SK-N-SH treated with all-trans-retinoic acid at 6 μM for 48 hours (cell line): ENCODE data around the gene TWF2.

Experiments
- ATAC-seq: fragments of 200-7000 bp; cut with Tn5 transposase; 3 replicates; pipeline ENCODE4 v1.9.1; 2020; ENCODE audit warnings: mild to moderate bottlenecking, moderate library complexity
- ARNTL ChIP-seq: fragments of 450-650 bp; formaldehyde crosslinking; IDR thresholded peaks from 2 replicates; pipeline ENCODE4 v1.5.0; 2020; ENCODE audit warnings: low read depth, mild to moderate bottlenecking, moderate library complexity, borderline replicate concordance
- BACH2 ChIP-seq: fragments of 250-450 bp; sonication (Bioruptor Pico); IDR thresholded peaks from 2 replicates; pipeline ENCODE4 v1.9.0; 2021; ENCODE audit warnings: mild to moderate bottlenecking, borderline replicate concordance
- CREB5 ChIP-seq: fragments of 250-450 bp; sonication (Bioruptor Pico); IDR thresholded peaks from 2 replicates; pipeline ENCODE4 v1.5.1; 2020; ENCODE audit warnings: low read depth, mild to moderate bottlenecking, moderate library complexity
- CSDC2 ChIP-seq: fragments of 250-450 bp; sonication (Bioruptor Pico); IDR thresholded peaks from 2 replicates; pipeline ENCODE4 v1.5.0; 2020; ENCODE audit warnings: mild to moderate bottlenecking, moderate library complexity
- CSRNP3 ChIP-seq: fragments of 250-450 bp; sonication (Bioruptor Pico); IDR thresholded peaks from 2 replicates; pipeline ENCODE4 v1.5.1; 2021; ENCODE audit warnings: mild to moderate bottlenecking, moderate library complexity
- ESRRG ChIP-seq: fragments of 250-450 bp; sonication (Bioruptor Pico); IDR thresholded peaks from 2 replicates; pipeline ENCODE4 v1.6.1; 2021; ENCODE audit warnings: mild to moderate bottlenecking
- GLIS3 ChIP-seq: fragments of 250-450 bp; sonication (Bioruptor Pico); IDR thresholded peaks from 2 replicates; pipeline ENCODE4 v1.5.0; 2020; ENCODE audit warnings: mild to moderate bottlenecking, moderate library complexity
- ISL1 ChIP-seq: fragments of 250-450 bp; sonication (Bioruptor Pico); IDR thresholded peaks from 2 replicates; pipeline ENCODE4 v2.1.2; 2022; ENCODE audit warnings: mild to moderate bottlenecking, moderate library complexity
- OSR1 ChIP-seq: fragments of 250-450 bp; sonication (Bioruptor Pico); IDR thresholded peaks from 2 replicates; pipeline ENCODE4 v1.8.0; 2022; ENCODE audit warnings: moderate library complexity, mild to moderate bottlenecking, inconsistent platforms
- PATZ1 ChIP-seq: fragments of 250-450 bp; sonication (Bioruptor Pico); IDR thresholded peaks from 2 replicates; pipeline ENCODE4 v1.8.0; 2020; ENCODE audit warnings: mild to moderate bottlenecking, moderate library complexity, borderline replicate concordance
- RARB ChIP-seq: fragments of 250-450 bp; sonication (Bioruptor Pico); IDR thresholded peaks from 2 replicates; pipeline ENCODE4 v1.8.0; 2021; ENCODE audit warnings: mild to moderate bottlenecking, moderate library complexity
- SNAI2 ChIP-seq: fragments of 250-450 bp; sonication (Bioruptor Pico); IDR thresholded peaks from 2 replicates; pipeline ENCODE4 v1.5.0; 2020; ENCODE audit warnings: mild to moderate bottlenecking, moderate library complexity
- TCF4 ChIP-seq: fragments of 250-450 bp; sonication (Bioruptor Pico); IDR thresholded peaks from 2 replicates; pipeline ENCODE4 v1.8.0; 2021; ENCODE audit warnings: mild to moderate bottlenecking, moderate library complexity, borderline replicate concordance
- TOX ChIP-seq: fragments of 250-450 bp; sonication (Bioruptor Pico); IDR thresholded peaks from 2 replicates; pipeline ENCODE4 v1.8.0; 2021; ENCODE audit warnings: mild to moderate bottlenecking, moderate library complexity, borderline replicate concordance
- ZFP3 ChIP-seq: fragments of 250-450 bp; sonication (Bioruptor Pico); IDR thresholded peaks from 2 replicates; pipeline ENCODE4 v1.5.0; 2020; ENCODE audit warnings: mild to moderate bottlenecking, moderate library complexity
- ZFP30 ChIP-seq: fragments of 450-650 bp; formaldehyde crosslinking; IDR thresholded peaks from 2 replicates; pipeline ENCODE4 v1.5.0; 2022; ENCODE audit warnings: mild to moderate bottlenecking, moderate library complexity
- ZNF565 ChIP-seq: fragments of 450-650 bp; formaldehyde crosslinking; conservative IDR thresholded peaks from 2 replicates; pipeline ENCODE4 v1.5.0; 2020; ENCODE audit warnings: low read depth, mild to moderate bottlenecking, moderate library complexity
- ZNF70 ChIP-seq: fragments of 450-650 bp; formaldehyde crosslinking; IDR thresholded peaks from 2 replicates; pipeline ENCODE4 v1.5.0; 2020; ENCODE audit warnings: mild to moderate bottlenecking, moderate library complexity
- ZNF8 ChIP-seq: fragments of 450-650 bp; formaldehyde crosslinking; IDR thresholded peaks from 2 replicates; pipeline ENCODE4 v1.5.0; 2020; ENCODE audit warnings: mild to moderate bottlenecking, moderate library complexity
- TF ChIP-seq, protein P1 (sequence below): fragments of 250-450 bp; sonication (Bioruptor Pico); IDR thresholded peaks from 2 replicates; pipeline ENCODE4 v1.5.0; 2020; ENCODE audit warnings: mild to moderate bottlenecking, moderate library complexity

Gene TWF2

GRCh38 chr3:52246264-52246620 lies 7.3 kb upstream of the TWF2 start (continued):
- no peak for TF ChIP-seq PATZ1 (CRISPR knock-in tag)
- TF ChIP-seq ZFP30 (CRISPR knock-in tag): no peak

- ATAC-seq: peak; percentile 61
- TF ChIP-seq OSR1 (CRISPR knock-in tag) (no peak), ARNTL (CRISPR knock-in tag) (no peak), BACH2 (CRISPR knock-in tag) (no peak), ZFP3 (CRISPR knock-in tag) (no peak), ZNF565 (CRISPR knock-in tag) (no peak), ZNF70 (CRISPR knock-in tag) (no peak), PATZ1 (CRISPR knock-in tag) (no peak), ZNF8 (CRISPR knock-in tag) (no peak), TCF4 (CRISPR knock-in tag) (no peak), ISL1 (no peak), CSDC2 (CRISPR knock-in tag) (peak; percentile 44; the same call in 1 of the 2 replicates), TOX (CRISPR knock-in tag) (no peak), ZFP30 (CRISPR knock-in tag) (no peak), CSRNP3 (CRISPR knock-in tag) (no peak), ESRRG (CRISPR knock-in tag) (no peak), RARB (no peak), CREB5 (no peak), SNAI2 (CRISPR knock-in tag) (peak; percentile 73; the same call in 1 of the 2 replicates), GLIS3 (CRISPR knock-in tag) (no peak)
- TF ChIP-seq, protein P1, sequence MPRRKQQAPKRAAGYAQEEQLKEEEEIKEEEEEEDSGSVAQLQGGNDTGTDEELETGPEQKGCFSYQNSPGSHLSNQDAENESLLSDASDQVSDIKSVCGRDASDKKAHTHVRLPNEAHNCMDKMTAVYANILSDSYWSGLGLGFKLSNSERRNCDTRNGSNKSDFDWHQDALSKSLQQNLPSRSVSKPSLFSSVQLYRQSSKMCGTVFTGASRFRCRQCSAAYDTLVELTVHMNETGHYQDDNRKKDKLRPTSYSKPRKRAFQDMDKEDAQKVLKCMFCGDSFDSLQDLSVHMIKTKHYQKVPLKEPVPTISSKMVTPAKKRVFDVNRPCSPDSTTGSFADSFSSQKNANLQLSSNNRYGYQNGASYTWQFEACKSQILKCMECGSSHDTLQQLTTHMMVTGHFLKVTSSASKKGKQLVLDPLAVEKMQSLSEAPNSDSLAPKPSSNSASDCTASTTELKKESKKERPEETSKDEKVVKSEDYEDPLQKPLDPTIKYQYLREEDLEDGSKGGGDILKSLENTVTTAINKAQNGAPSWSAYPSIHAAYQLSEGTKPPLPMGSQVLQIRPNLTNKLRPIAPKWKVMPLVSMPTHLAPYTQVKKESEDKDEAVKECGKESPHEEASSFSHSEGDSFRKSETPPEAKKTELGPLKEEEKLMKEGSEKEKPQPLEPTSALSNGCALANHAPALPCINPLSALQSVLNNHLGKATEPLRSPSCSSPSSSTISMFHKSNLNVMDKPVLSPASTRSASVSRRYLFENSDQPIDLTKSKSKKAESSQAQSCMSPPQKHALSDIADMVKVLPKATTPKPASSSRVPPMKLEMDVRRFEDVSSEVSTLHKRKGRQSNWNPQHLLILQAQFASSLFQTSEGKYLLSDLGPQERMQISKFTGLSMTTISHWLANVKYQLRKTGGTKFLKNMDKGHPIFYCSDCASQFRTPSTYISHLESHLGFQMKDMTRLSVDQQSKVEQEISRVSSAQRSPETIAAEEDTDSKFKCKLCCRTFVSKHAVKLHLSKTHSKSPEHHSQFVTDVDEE: peak; percentile 28; the same call in 1 of the 2 replicates
Observed at GRCh38 chr3:52245322-52246263, 6.6 kb upstream of the TWF2 start, which contains the start of gene PPM1M. Gene PPM1M, plus strand, starts transcription at chr3:52245759. Its CDS starts 66 bp downstream, at chr3:52245825.
